ENCODE data around the gene FAR2.

DNA sequence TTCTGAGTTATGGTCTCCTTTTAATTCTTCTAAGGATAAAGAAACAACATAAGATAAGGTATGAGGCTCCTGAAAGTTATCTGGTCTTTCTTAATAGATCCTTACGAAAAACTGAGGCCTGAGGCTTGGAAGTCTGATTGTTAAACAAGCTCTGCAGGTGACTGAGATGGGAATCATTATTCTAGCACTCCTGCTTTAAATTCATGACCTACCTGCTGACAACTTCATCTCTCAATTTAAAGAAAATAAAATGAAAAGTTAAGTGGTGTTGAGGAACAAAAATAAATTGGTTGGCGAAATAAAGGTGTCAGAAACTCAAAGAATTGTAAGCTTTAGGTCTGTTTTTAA is 80.1 kb downstream of the FAR2 start:
- TF ChIP-seq, protein P1, sequence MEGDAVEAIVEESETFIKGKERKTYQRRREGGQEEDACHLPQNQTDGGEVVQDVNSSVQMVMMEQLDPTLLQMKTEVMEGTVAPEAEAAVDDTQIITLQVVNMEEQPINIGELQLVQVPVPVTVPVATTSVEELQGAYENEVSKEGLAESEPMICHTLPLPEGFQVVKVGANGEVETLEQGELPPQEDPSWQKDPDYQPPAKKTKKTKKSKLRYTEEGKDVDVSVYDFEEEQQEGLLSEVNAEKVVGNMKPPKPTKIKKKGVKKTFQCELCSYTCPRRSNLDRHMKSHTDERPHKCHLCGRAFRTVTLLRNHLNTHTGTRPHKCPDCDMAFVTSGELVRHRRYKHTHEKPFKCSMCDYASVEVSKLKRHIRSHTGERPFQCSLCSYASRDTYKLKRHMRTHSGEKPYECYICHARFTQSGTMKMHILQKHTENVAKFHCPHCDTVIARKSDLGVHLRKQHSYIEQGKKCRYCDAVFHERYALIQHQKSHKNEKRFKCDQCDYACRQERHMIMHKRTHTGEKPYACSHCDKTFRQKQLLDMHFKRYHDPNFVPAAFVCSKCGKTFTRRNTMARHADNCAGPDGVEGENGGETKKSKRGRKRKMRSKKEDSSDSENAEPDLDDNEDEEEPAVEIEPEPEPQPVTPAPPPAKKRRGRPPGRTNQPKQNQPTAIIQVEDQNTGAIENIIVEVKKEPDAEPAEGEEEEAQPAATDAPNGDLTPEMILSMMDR (IDR thresholded peaks at IDR 0.05; ENCODE audit: insufficient read depth, low read depth, low read length): no peak
- TF ChIP-seq EZH2 (IDR thresholded peaks at IDR 0.05; ENCODE audit: insufficient read depth, low read length): no peak
